ENCODE measurements around the gene CTSG.
"Not testable (repeated sequence)": the region's sequence is repeated elsewhere in the genome, so short reads cannot be mapped to it uniquely, and the experiment has no call there.

- not testable (repeated sequence) for TF ChIP-seq CEBPB (IDR thresholded peaks at IDR 0.05); CTCF (IDR thresholded peaks at IDR 0.05); POLR2A (IDR thresholded peaks at IDR 0.05; ENCODE audit: low read length); NFE2L2 (conservative IDR thresholded peaks at IDR 0.05; ENCODE audit: low read length); JUN (IDR thresholded peaks at IDR 0.05); SREBF2 (IDR thresholded peaks at IDR 0.05)
Measured at GRCh38 chr14:24591004-24591403, 15.0 kb upstream of the CTSG start.

Data from A549 (cell line).